ENCODE results near the gene MECP2.

DNA sequence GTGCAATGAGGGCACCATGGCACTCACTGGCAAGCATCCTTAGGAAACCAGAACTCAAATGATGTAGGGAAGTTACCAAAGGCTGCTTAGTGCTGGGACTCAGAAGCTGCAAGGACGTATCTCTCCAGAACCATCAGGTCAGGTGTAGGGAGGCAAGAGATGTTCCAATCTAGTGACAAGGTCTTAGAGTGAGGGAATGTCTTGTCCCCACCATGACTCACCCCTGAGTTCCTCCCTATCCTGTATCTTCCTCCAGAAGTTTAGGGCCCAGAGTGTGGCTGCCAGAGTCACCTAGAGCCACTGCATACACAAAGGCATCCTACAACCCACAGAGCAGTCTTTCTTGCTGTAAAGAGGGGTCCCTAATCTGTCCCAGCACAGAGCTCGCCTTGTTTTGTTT, 63.7 kb downstream of the MECP2 start:
- TF ChIP-seq, protein P1, sequence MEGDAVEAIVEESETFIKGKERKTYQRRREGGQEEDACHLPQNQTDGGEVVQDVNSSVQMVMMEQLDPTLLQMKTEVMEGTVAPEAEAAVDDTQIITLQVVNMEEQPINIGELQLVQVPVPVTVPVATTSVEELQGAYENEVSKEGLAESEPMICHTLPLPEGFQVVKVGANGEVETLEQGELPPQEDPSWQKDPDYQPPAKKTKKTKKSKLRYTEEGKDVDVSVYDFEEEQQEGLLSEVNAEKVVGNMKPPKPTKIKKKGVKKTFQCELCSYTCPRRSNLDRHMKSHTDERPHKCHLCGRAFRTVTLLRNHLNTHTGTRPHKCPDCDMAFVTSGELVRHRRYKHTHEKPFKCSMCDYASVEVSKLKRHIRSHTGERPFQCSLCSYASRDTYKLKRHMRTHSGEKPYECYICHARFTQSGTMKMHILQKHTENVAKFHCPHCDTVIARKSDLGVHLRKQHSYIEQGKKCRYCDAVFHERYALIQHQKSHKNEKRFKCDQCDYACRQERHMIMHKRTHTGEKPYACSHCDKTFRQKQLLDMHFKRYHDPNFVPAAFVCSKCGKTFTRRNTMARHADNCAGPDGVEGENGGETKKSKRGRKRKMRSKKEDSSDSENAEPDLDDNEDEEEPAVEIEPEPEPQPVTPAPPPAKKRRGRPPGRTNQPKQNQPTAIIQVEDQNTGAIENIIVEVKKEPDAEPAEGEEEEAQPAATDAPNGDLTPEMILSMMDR (IDR thresholded peaks at IDR 0.05 in 2 of 3, conservative IDR thresholded peaks at IDR 0.05 in 1 of 3; ENCODE audit: control insufficient read depth in 2 of 3, extremely low read depth in 1 of 3, insufficient read depth in 1 of 3, low read depth in 3 of 3, low read length in 3 of 3): no peak
- TF ChIP-seq, protein P2, sequence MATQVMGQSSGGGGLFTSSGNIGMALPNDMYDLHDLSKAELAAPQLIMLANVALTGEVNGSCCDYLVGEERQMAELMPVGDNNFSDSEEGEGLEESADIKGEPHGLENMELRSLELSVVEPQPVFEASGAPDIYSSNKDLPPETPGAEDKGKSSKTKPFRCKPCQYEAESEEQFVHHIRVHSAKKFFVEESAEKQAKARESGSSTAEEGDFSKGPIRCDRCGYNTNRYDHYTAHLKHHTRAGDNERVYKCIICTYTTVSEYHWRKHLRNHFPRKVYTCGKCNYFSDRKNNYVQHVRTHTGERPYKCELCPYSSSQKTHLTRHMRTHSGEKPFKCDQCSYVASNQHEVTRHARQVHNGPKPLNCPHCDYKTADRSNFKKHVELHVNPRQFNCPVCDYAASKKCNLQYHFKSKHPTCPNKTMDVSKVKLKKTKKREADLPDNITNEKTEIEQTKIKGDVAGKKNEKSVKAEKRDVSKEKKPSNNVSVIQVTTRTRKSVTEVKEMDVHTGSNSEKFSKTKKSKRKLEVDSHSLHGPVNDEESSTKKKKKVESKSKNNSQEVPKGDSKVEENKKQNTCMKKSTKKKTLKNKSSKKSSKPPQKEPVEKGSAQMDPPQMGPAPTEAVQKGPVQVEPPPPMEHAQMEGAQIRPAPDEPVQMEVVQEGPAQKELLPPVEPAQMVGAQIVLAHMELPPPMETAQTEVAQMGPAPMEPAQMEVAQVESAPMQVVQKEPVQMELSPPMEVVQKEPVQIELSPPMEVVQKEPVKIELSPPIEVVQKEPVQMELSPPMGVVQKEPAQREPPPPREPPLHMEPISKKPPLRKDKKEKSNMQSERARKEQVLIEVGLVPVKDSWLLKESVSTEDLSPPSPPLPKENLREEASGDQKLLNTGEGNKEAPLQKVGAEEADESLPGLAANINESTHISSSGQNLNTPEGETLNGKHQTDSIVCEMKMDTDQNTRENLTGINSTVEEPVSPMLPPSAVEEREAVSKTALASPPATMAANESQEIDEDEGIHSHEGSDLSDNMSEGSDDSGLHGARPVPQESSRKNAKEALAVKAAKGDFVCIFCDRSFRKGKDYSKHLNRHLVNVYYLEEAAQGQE (IDR thresholded peaks at IDR 0.05; ENCODE audit: low read depth, low read length): no peak
- no peak for TF ChIP-seq POLR2A (IDR thresholded peaks at IDR 0.05; ENCODE audit: low read depth, low read length)
- TF ChIP-seq SP1 (IDR thresholded peaks at IDR 0.05; ENCODE audit: low read depth, low read length): no peak
- no peak for TF ChIP-seq CBX5 (IDR thresholded peaks at IDR 0.05; ENCODE audit: low read depth)
- no peak for TF ChIP-seq PML (IDR thresholded peaks at IDR 0.05; ENCODE audit: low read length)

All from GM12878 (cell line).